ENCODE results near the gene SDCCAG8. TPM values are rescaled to one million over a fixed set of nuclear protein-coding genes. Genes with fewer than 3 reads are reported as not detected.

The SDCCAG8 gene
- total and polyA plus RNA-seq, 2 experiments from 2014 or later: 23.3 to 38.5 TPM

- Histone ChIP-seq H3K4me1 (ENCODE audit: low read depth) (no peaks in the 10 kb centered on the region), H3K36me3 (no peaks in the 10 kb centered on the region), H3K4me3 (no peak overlapping the region), H3K27me3 (no peaks in the 10 kb centered on the region), H3K27ac (no peak overlapping the region), H3K9me3 (ENCODE audit: low read depth) (no peaks in the 10 kb centered on the region)
- DNase-seq (ENCODE audit: low read depth in 1 of 2, low spot score in 1 of 2): no peak
- TF ChIP-seq CTCF (IDR thresholded peaks at IDR 0.05; ENCODE audit: low read depth, low read length): no peak
Observed at GRCh38 chr1:243454328-243454997, 198.6 kb downstream of the SDCCAG8 start.

GRCh38 chr1:243455760-243456651, 200.2 kb downstream of the SDCCAG8 start:
- Histone ChIP-seq H3K9me3 (ENCODE audit: low read depth) (no peaks in the 10 kb centered on the region), H3K4me3 (no peak overlapping the region), H3K4me1 (ENCODE audit: low read depth) (no peaks in the 10 kb centered on the region), H3K27ac (no peak overlapping the region), H3K27me3 (no peaks in the 10 kb centered on the region), H3K36me3 (no peaks in the 10 kb centered on the region)
- no peak for TF ChIP-seq CTCF (IDR thresholded peaks at IDR 0.05; ENCODE audit: low read depth, low read length)
- DNase-seq (ENCODE audit: low read depth in 1 of 2, low spot score in 1 of 2): no peak

- Histone ChIP-seq H3K4me1 (ENCODE audit: low read depth) (no peaks in the 10 kb centered on the region), H3K36me3 (no peaks in the 10 kb centered on the region), H3K4me3 (no peak overlapping the region), H3K27ac (no peak overlapping the region), H3K9me3 (ENCODE audit: low read depth) (no peaks in the 10 kb centered on the region), H3K27me3 (no peaks in the 10 kb centered on the region)
- TF ChIP-seq CTCF (IDR thresholded peaks at IDR 0.05; ENCODE audit: low read depth, low read length): no peak
- no peak for DNase-seq (ENCODE audit: low read depth in 1 of 2, low spot score in 1 of 2)
Observed at GRCh38 chr1:243457363-243457982, 201.6 kb downstream of the SDCCAG8 start.

- no peaks in the 10 kb centered on the region for H3K9me3 ChIP-seq (ENCODE audit: low read depth)
- no peaks in the 10 kb centered on the region for H3K36me3 ChIP-seq
- no peaks in the 10 kb centered on the region for H3K27me3 ChIP-seq
- no peak overlapping the region for H3K4me3 ChIP-seq
- no peak for DNase-seq (ENCODE audit: low read depth in 1 of 2, low spot score in 1 of 2)
- no peak overlapping the region for H3K27ac ChIP-seq
- no peaks in the 10 kb centered on the region for H3K4me1 ChIP-seq (ENCODE audit: low read depth)
- no peak for TF ChIP-seq CTCF (IDR thresholded peaks at IDR 0.05; ENCODE audit: low read depth, low read length)
Observed at GRCh38 chr1:243459059-243459458, 203.2 kb downstream of the SDCCAG8 start.

- Histone ChIP-seq H3K27me3 (no peaks in the 10 kb centered on the region), H3K4me3 (no peak overlapping the region), H3K27ac (no peak overlapping the region), H3K4me1 (ENCODE audit: low read depth) (no peaks in the 10 kb centered on the region), H3K9me3 (ENCODE audit: low read depth) (no peaks in the 10 kb centered on the region), H3K36me3 (no peaks in the 10 kb centered on the region)
- DNase-seq (ENCODE audit: low read depth in 1 of 2, low spot score in 1 of 2): no peak
- no peak for TF ChIP-seq CTCF (IDR thresholded peaks at IDR 0.05; ENCODE audit: low read depth, low read length)
Observed at GRCh38 chr1:243461700-243462099, 205.9 kb downstream of the SDCCAG8 start.
